NCI-H2107 treated with DMSO at 0.1 percent for 48 hours (cell line): Measurements from ENCODE around the gene PELI3.
"Not testable (repeated sequence)": the region's sequence is repeated elsewhere in the genome, so short reads cannot be mapped to it uniquely, and the experiment has no call there.

Experiments
- DNase-seq: peaks from one replicate; lab custom pipeline; 2025; ENCODE audit not compliant: unreplicated experiment; lab: John Stamatoyannopoulos, UW

PELI3 gene

DNA sequence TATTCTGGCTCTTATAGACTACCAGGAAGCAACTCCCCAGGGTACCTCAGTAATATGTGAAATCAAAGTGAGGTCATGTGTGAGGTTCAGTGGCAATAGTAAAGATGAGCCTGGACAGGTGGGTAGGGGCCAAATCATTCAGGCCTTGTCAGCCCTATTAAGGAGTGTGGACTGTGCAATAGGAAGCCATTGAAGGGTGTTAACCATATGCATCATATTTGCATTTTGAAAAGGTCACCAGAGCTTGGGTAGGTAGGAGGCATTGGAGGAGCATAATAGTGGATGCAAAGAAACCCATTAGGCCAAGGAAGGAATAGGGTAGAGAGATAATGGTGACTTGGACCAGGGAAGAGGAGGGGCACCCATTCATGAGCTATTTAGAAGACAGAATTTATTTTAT, 19.7 kb upstream of the PELI3 start:
- DNase-seq: no peak

GRCh38 chr11:66448523-66448922, 18.2 kb upstream of the PELI3 start:
- no peak for DNase-seq

DNA sequence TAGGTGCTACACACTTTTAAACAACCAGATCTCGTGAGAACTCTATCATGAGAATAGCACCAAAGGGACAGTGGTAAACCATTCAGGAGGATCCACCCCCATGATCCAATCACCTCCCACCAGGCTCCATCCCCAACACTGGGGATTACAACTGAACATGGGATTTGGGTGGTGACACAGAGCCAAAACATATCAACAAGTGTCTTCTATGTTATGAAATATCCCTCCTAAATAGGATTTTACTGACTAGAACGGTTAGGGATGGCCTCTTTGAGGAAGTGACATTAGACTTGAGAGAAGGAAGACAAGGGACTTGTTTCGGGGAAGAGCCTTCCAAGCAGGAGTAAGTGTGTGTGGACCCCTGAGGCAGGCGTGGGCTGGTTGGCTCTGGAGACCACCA, 16.1 kb upstream of the PELI3 start:
- DNase-seq: no peak

DNA sequence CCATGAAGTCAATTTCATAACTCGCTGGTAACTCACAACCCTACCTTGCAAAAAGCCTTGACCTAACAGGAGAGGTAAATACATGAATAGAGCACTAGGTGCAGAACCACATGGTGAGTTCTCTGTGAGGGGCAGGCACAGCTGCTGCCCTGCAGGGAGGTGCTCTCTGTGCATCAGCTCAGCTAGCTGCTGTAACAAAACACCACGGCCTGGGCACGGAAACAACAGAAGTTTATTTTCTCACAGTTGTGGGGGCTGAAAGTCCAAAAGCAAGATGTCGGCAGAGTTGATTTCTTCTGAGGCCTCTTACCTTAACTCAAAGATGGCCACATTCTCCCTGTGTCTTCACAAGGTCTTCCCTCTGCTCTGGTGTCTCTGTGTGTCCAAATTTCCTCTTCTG, 15.0 kb upstream of the PELI3 start:
- no peak for DNase-seq

GRCh38 chr11:66454247-66454646, 12.5 kb upstream of the PELI3 start:
- DNase-seq: no peak

DNA sequence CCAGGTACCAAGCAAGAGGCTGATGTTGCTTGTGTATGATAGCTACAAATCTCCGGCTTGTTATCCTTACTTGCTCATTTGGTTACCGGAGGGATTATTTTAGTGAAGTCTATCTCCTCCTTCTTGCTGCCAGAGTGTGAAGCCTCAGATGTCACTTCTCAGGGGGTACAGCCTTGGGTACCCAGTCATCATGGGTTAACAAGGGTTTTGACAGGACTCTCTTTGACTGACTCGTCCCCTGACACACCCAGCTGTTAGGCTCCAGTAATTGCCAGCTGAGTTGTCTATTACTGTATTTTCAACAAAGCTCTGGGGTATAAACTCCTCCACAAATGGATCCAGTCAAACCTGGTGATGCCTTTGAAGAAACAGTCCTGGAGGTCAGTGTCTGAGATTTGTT, 11.9 kb upstream of the PELI3 start:
- DNase-seq: no peak

DNA sequence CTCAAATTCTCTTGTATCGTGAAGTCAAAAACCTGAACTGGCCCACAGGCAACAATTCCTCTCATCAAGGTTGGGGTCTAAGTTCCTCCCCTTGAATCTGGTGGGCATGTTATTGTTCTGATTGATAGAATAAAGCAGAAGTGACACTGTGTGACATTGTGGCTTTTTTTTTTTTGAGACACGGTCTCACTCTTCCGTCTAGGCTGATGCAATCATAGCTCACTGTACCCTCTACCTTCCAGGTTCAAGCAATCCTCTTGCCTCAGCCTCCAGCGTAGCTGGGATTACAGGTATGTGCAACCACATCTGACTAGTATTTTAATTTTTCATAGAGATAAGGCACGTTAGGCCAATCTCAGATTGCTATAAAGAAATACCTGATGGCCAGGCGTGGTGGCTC, 8.9 kb upstream of the PELI3 start:
- no peak for DNase-seq

DNA sequence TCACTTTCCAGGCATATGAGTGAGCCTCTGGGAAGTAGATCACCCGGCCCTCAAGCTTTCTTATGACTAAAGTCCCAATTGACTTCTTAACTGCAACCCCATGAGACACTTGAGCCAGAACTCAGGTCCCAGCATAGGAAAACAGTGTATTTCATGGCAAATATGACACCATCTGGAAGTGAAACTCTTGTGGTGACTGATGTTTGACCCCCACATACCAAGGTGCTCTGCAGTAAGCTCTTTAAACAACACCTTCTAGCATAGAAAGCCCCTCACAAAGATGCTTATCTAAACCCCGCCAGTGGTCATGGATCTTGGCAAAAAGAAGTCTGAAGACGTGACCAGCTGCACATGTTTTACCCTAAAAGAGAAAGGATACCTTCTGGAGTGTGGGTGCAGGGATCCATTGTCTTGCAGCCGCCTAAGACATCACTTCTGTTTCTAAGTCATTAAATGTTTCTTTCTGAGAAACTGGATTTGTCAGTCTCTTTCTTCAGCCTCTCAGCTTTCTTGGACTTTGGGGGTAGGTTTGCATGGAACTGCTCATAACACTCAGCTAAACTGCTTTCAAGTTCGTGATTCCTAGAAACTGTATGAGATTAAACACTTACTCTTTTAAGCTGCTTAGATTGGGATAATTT, 7.4 kb upstream of the PELI3 start:
- no peak for DNase-seq

- no peak for DNase-seq
Measured at GRCh38 chr11:66462010-66462409, 4.7 kb upstream of the PELI3 start.

- DNase-seq: no peak
Measured at GRCh38 chr11:66462911-66463310, 3.8 kb upstream of the PELI3 start.

DNA sequence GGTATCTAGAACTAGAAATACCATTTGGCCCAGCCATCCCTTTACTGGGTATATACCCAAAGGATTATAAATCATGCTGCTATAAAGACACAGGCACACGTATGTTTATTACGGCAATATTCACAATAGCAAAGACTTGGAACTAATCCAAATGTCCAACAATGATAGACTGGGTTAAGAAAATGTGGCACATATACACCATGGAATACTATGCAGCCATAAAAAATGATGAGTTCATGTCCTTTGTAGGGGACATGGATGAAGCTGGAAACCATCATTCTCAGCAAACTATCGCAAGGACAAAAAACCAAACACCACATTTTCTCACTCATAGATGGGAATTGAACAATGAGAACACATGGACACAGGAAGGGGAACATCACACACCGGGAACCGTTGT, 2.6 kb upstream of the PELI3 start:
- not testable (repeated sequence) for DNase-seq

GRCh38 chr11:66464916-66465315, 1.8 kb upstream of the PELI3 start:
- DNase-seq: no peak

DNA sequence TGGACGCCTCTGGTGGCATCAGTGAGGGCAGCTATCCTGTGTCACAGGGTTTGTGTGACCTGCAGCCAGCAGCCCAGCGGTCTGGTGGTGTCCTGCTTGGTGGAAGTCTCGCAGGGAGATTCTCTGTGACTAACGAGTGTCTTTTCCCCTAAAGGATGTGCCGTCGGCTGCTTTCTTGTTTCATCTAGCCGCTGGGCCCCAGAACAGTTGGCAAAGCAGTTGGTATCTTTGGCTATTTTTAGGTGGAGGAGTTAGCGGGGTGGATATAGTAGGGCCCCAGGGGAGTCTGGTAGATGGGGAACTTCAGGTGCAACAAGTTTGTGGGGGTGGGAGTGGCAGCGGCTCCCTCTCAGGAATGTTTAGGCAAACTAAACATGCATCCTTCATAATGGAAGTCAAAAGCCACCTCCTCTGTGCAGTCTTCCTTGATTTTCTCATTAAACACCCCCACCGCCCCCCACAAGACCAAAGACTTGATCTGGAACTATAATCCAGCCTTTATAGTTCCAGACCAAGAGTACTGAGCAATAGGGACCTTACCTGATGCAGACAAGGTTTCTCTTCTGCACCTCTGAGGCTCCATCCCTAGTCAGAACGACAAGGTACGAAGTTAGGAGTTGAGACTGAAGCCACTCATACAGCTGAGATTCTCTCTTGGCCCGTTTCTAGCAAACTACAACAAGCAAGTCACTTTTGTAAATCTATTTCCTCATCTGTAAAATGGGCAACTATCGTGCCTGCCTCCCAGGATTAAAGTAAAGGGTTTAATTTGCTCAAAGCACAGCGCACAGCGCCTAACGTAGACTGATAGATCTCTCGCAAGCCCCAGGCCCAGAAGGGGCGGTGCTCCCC, 1.1 kb upstream of the PELI3 start:
- no peak for DNase-seq

- no peak for DNase-seq
Measured at GRCh38 chr11:66467034-66467659, 442 bp downstream of the PELI3 start.

GRCh38 chr11:66467756-66468155, 1.1 kb downstream of the PELI3 start:
- DNase-seq: no peak

DNA sequence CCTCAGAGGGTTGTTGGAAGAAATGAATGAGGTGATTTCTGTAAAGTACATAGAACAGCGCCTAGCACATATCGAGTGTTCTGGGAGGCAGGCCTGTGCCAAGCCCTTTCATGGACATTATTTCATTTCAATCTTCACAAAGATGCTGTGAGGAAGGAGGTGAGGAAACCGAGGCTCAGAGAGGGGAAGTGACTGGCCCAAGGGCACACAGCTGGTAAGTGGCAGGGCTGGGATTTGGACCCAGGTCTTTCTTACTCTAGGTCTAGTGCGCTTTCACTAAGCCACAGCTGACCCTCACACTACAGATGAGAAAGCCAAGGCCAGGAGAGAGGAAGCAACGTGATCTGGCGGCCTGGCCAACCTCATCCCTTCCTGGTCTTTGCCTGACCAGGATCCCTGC, 2.0 kb downstream of the PELI3 start:
- no peak for DNase-seq

GRCh38 chr11:66469441-66469840, 2.7 kb downstream of the PELI3 start:
- no peak for DNase-seq

GRCh38 chr11:66470015-66470414, 3.3 kb downstream of the PELI3 start:
- DNase-seq: no peak

DNA sequence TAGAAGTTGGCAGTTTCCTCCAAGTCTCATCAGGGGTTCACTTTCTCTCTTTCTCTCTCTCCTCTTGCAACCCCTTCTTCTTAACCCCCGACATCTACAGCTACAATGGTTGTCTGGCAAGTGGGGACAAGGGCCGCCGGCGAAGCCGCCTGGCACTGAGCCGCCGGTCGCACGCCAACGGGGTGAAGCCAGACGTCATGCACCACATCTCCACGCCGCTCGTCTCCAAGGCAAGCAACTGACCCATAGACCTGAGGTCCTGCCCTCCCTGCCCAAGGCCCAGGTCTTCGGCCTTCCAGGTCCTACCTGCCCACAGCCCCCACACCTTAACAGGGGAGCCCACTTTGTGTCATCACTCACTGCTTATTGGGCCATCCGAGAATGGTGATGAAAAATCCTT, 4.4 kb downstream of the PELI3 start:
- no peak for DNase-seq

GRCh38 chr11:66472054-66472453, 5.3 kb downstream of the PELI3 start:
- no peak for DNase-seq

DNA sequence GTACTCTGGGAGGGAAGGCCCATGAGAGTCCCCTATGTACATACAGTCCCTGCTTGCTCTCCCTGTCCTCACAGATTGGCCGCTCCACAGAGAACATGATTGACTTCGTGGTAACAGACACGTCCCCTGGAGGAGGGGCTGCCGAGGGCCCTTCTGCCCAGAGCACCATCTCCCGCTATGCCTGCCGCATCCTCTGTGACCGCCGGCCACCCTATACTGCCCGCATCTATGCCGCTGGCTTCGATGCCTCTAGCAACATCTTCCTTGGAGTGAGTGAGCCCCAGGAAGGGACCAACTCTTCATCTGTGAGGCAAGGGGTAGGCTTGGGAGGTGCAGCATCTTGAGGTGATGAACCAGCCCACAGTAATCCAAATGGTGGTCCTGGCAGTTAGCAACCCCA, 6.5 kb downstream of the PELI3 start:
- no peak for DNase-seq
